ENCODE measurements around the gene CEACAM19. TPM values are rescaled to one million over a fixed set of nuclear protein-coding genes. Genes with fewer than 3 reads are reported as not detected.
A peak's percentile ranks its signal among the peaks of the same experiment; 100 is the strongest.

Gene CEACAM19
- polyA plus RNA-seq, 2 of the 4 experiments (the other 2 are of a cell fraction): 7.2 to 8.2 TPM

DNA sequence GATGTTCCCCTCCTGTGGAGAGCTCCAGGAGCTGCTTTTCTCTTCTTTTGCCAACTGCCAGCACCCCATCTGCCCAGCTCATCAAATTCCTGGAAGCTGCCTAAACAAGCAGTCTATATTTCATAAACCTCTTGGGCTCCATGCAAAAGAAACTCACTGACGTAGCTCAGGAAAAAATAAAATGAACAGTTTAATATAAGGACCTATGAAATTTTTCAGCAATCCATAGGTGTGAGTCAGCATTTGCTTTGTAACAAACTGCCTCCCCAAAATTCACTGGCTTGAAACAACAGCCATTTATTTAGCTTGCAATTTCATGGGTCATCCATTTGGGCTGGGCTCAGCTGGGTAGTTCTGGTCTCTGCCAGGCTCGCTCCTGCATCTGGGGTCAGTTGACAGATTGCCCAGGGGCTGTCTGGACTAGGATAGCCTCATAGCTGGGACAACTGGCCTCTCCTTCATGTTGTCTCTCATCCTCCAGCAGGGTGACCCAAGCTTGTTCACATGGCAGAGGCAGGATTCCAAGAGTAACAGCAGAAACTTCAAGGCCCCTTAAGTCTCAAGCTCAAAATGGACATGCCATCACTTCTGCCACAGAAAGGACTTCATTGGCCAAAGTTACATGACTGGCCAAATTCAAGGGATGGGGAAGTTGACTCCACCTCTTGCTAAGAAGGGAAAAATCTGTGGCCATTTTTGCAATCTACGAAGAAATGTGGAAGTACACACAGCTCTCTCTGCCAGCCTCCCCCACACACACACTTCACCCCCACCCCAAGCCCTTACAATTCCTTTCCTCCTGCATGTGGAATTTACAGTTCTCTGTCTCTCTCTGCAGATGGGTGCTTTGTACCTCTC is 35.5 kb upstream of the CEACAM19 start:
- POLR2A ChIA-PET: no interaction called here
- peak overlapping the region; percentile 84 to 97 for H3K27ac ChIP-seq
- CTCF ChIA-PET: interaction anchor here (0.7 to 8.6 kb wide), 15 partner anchors 8 to 209 kb away, joined by 3 to 62 read pairs (median 3); partner anchors contain the start of gene PVR
- peak overlapping the region; percentile 29 for H3K4me2 ChIP-seq
- DNase-seq (ENCODE audit: low read depth in 1 of 2, low spot score in 1 of 2) (no peak), ATAC-seq (peak; percentile 47 to 57; a peak in 5 of 6 replicates), FAIRE-seq (peak; percentile 23)
- H3K4me1 ChIP-seq: peaks cover 60% of the 10 kb centered on the region
- H3K4me3 ChIP-seq: no peak overlapping the region
- no peak for TF ChIP-seq SMC3 (IDR thresholded peaks at IDR 0.05)
- no peak for TF ChIP-seq JUN (IDR thresholded peaks at IDR 0.05)
- no peak for TF ChIP-seq CEBPB (IDR thresholded peaks at IDR 0.05)
- TF ChIP-seq ZC3H11A (IDR thresholded peaks at IDR 0.05): no peak
- no peak for TF ChIP-seq CBX8 (IDR thresholded peaks at IDR 0.05)
- TF ChIP-seq PHF8 (IDR thresholded peaks at IDR 0.05; ENCODE audit: borderline replicate concordance, low read depth): no peak
- no peak for TF ChIP-seq FOXS1 (CRISPR knock-in tag; IDR thresholded peaks at IDR 0.05)
- TF ChIP-seq, protein P1, sequence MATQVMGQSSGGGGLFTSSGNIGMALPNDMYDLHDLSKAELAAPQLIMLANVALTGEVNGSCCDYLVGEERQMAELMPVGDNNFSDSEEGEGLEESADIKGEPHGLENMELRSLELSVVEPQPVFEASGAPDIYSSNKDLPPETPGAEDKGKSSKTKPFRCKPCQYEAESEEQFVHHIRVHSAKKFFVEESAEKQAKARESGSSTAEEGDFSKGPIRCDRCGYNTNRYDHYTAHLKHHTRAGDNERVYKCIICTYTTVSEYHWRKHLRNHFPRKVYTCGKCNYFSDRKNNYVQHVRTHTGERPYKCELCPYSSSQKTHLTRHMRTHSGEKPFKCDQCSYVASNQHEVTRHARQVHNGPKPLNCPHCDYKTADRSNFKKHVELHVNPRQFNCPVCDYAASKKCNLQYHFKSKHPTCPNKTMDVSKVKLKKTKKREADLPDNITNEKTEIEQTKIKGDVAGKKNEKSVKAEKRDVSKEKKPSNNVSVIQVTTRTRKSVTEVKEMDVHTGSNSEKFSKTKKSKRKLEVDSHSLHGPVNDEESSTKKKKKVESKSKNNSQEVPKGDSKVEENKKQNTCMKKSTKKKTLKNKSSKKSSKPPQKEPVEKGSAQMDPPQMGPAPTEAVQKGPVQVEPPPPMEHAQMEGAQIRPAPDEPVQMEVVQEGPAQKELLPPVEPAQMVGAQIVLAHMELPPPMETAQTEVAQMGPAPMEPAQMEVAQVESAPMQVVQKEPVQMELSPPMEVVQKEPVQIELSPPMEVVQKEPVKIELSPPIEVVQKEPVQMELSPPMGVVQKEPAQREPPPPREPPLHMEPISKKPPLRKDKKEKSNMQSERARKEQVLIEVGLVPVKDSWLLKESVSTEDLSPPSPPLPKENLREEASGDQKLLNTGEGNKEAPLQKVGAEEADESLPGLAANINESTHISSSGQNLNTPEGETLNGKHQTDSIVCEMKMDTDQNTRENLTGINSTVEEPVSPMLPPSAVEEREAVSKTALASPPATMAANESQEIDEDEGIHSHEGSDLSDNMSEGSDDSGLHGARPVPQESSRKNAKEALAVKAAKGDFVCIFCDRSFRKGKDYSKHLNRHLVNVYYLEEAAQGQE (IDR thresholded peaks at IDR 0.05): no peak
- peak; percentile 58 for TF ChIP-seq MAFK (IDR thresholded peaks at IDR 0.05; ENCODE audit: partially characterized antibody)
- no peak for TF ChIP-seq ZFP36 (IDR thresholded peaks at IDR 0.05; ENCODE audit: borderline replicate concordance, partially characterized antibody)
- TF ChIP-seq HOXB5 (CRISPR knock-in tag; IDR thresholded peaks at IDR 0.05): no peak
- TF ChIP-seq MYC (IDR thresholded peaks at IDR 0.05; ENCODE audit: borderline replicate concordance, low read length): no peak
- TF ChIP-seq FOSL2 (IDR thresholded peaks at IDR 0.05): peak; percentile 22; the same call in 1 of the 2 replicates
- no peak for TF ChIP-seq FOSL2 (CRISPR knock-in tag; IDR thresholded peaks at IDR 0.05)
- TF ChIP-seq PBX3 (IDR thresholded peaks at IDR 0.05): no peak
- TF ChIP-seq HMGXB4 (CRISPR knock-in tag; IDR thresholded peaks at IDR 0.05; ENCODE audit: borderline replicate concordance): no peak
- TF ChIP-seq MAX (IDR thresholded peaks at IDR 0.05): 0 out of 2 replicates have a peak, but pooled peaks have one; percentile 12
- no peak for TF ChIP-seq POLR2A (IDR thresholded peaks at IDR 0.05; ENCODE audit: low read length)
- TF ChIP-seq TFCP2L1 (CRISPR knock-in tag; IDR thresholded peaks at IDR 0.05): no peak
- TF ChIP-seq, protein P2, sequence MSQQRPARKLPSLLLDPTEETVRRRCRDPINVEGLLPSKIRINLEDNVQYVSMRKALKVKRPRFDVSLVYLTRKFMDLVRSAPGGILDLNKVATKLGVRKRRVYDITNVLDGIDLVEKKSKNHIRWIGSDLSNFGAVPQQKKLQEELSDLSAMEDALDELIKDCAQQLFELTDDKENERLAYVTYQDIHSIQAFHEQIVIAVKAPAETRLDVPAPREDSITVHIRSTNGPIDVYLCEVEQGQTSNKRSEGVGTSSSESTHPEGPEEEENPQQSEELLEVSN (IDR thresholded peaks at IDR 0.05; ENCODE audit: borderline replicate concordance, low read depth): no peak; the same call in 1 of the 2 replicates
- TF ChIP-seq GATA3 (IDR thresholded peaks at IDR 0.05; ENCODE audit: borderline replicate concordance): peak; percentile 51; the same call in 1 of the 2 replicates
- no peak for TF ChIP-seq ZSCAN20 (CRISPR knock-in tag; IDR thresholded peaks at IDR 0.05)
- TF ChIP-seq, protein P3, sequence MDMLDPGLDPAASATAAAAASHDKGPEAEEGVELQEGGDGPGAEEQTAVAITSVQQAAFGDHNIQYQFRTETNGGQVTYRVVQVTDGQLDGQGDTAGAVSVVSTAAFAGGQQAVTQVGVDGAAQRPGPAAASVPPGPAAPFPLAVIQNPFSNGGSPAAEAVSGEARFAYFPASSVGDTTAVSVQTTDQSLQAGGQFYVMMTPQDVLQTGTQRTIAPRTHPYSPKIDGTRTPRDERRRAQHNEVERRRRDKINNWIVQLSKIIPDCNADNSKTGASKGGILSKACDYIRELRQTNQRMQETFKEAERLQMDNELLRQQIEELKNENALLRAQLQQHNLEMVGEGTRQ (IDR thresholded peaks at IDR 0.05): no peak
- no peak for TF ChIP-seq BHLHE40 (IDR thresholded peaks at IDR 0.05; ENCODE audit: low read depth, low read length)
- TF ChIP-seq CBX2 (IDR thresholded peaks at IDR 0.05; ENCODE audit: borderline replicate concordance, low read depth): no peak
- no peak for TF ChIP-seq NFE2L2 (conservative IDR thresholded peaks at IDR 0.05; ENCODE audit: low read length)
- 81% methylated on average over 3 of the region's 3 CpGs for WGBS (ENCODE audit: missing lambda C conversion rate)
- H3K9me3 ChIP-seq: peaks cover 4% of the 10 kb centered on the region; the same call in 1 of the 3 replicates

Measured in A549 (cell line).